H9 (cell line): ENCODE results near the gene ADAM17. TPM values are rescaled to one million over a fixed set of nuclear protein-coding genes. Genes with fewer than 3 reads are reported as not detected.

Experiments used
- DNase-seq: peaks from one replicate; pipeline ENCODE4 v3.0.0-alpha.2; 2017
- H2AFZ ChIP-seq: one replicate; pipeline ENCODE4 v1.6.1; 2013; ENCODE audit warnings: mild to moderate bottlenecking, low read length, control low read depth, moderate library complexity
- H2AK5ac ChIP-seq: 2 replicates; pipeline ENCODE4 v1.6.1; 2013; ENCODE audit warnings: low read length, control low read depth, mixed read lengths; ENCODE audit not compliant: insufficient read length
- H2BK120ac ChIP-seq: one replicate; pipeline ENCODE4 v1.6.1; 2013; ENCODE audit warnings: low read depth, mild to moderate bottlenecking, low read length, control low read depth, inconsistent platforms; ENCODE audit not compliant: poor library complexity, severe bottlenecking
- H2BK12ac ChIP-seq: 2 replicates; pipeline ENCODE4 v1.6.1; 2013; ENCODE audit warnings: low read length, control low read depth, mixed read lengths, low read depth; ENCODE audit not compliant: insufficient read length
- H2BK15ac ChIP-seq: 2 replicates; pipeline ENCODE4 v1.6.1; 2013; ENCODE audit warnings: low read depth, low read length, control low read depth
- H2BK20ac ChIP-seq: one replicate; pipeline ENCODE4 v1.6.1; 2013; ENCODE audit warnings: low read depth, mild to moderate bottlenecking, low read length, control low read depth, inconsistent platforms; ENCODE audit not compliant: poor library complexity, severe bottlenecking
- H2BK5ac ChIP-seq: 2 replicates; pipeline ENCODE4 v1.6.1; 2013; ENCODE audit warnings: low read length, control low read depth, mixed read lengths; ENCODE audit not compliant: insufficient read length
- H3K14ac ChIP-seq: 2 replicates; pipeline ENCODE4 v1.6.1; 2013; ENCODE audit warnings: low read length, control low read depth; ENCODE audit not compliant: insufficient read depth
- H3K18ac ChIP-seq: 2 replicates; pipeline ENCODE4 v1.6.1; 2013; ENCODE audit warnings: low read depth, mild to moderate bottlenecking, mixed read lengths, low read length, control low read depth; ENCODE audit not compliant: insufficient read length
- H3K23ac ChIP-seq: 2 replicates; pipeline ENCODE4 v1.6.1; 2013; ENCODE audit warnings: low read length, control low read depth, mixed read lengths, low read depth; ENCODE audit not compliant: insufficient read length
- H3K23me2 ChIP-seq: 2 replicates; pipeline ENCODE4 v1.6.1; 2013; ENCODE audit warnings: low read depth, mild to moderate bottlenecking, mixed read lengths, low read length, control low read depth; ENCODE audit not compliant: insufficient read length, poor library complexity, severe bottlenecking
- H3K27ac ChIP-seq: 2 replicates; pipeline ENCODE4 v1.5.1; 2013; ENCODE audit warnings: low read length, control low read depth, mixed read lengths, low read depth; ENCODE audit not compliant: insufficient read length
- H3K27me3 ChIP-seq: 2 replicates; pipeline ENCODE4 v1.6.1; 2013; ENCODE audit warnings: low read length, control low read depth, inconsistent platforms; ENCODE audit not compliant: insufficient read depth
- H3K4ac ChIP-seq: 2 replicates; pipeline ENCODE4 v1.6.1; 2013; ENCODE audit warnings: low read depth, mild to moderate bottlenecking, control low read depth, inconsistent platforms, low read length, moderate library complexity
- H3K4me1 ChIP-seq: 2 replicates; pipeline ENCODE4 v1.6.1; 2013; ENCODE audit warnings: low read length, control low read depth, inconsistent platforms; ENCODE audit not compliant: insufficient read depth
- H3K4me2 ChIP-seq: 2 replicates; pipeline ENCODE4 v1.6.1; 2013; ENCODE audit warnings: low read length, control low read depth, mixed read lengths; ENCODE audit not compliant: insufficient read length, insufficient read depth
- H3K56ac ChIP-seq: 2 replicates; pipeline ENCODE4 v1.6.1; 2013; ENCODE audit warnings: low read depth, mild to moderate bottlenecking, mixed read lengths, low read length, control low read depth; ENCODE audit not compliant: insufficient read length
- H3K79me1 ChIP-seq: 2 replicates; pipeline ENCODE4 v1.6.1; 2013; ENCODE audit warnings: low read depth, mild to moderate bottlenecking, moderate library complexity, low read length, control low read depth, inconsistent platforms; ENCODE audit not compliant: insufficient read depth, poor library complexity, severe bottlenecking
- H3K79me2 ChIP-seq: 2 replicates; pipeline ENCODE4 v1.6.1; 2013; ENCODE audit warnings: low read length, control low read depth, inconsistent platforms; ENCODE audit not compliant: insufficient read depth
- H3K9ac ChIP-seq: 2 replicates; pipeline ENCODE4 v1.6.1; 2013; ENCODE audit warnings: low read length, control low read depth, mixed read lengths; ENCODE audit not compliant: insufficient read length; ENCODE audit errors: extremely low read depth
- H3K9me3 ChIP-seq: one replicate; pipeline ENCODE4 v1.6.1; 2013; ENCODE audit warnings: low read depth, low read length, inconsistent platforms; ENCODE audit not compliant: control insufficient read depth
- H3T11ph ChIP-seq: one replicate; pipeline ENCODE4 v1.6.1; 2013; ENCODE audit warnings: mild to moderate bottlenecking, low read length, control low read depth, inconsistent platforms
- H4K20me1 ChIP-seq: one replicate; pipeline ENCODE4 v1.6.1; 2013; ENCODE audit not compliant: control insufficient read depth, insufficient read length, insufficient read depth
- H4K5ac ChIP-seq: 2 replicates; pipeline ENCODE4 v1.6.1; 2013; ENCODE audit warnings: low read depth, mild to moderate bottlenecking, mixed read lengths, low read length, control low read depth; ENCODE audit not compliant: insufficient read length
- H4K8ac ChIP-seq: replicated peaks from 2 replicates; pipeline ENCODE4 v1.6.1; 2013; ENCODE audit warnings: low read length, control low read depth, mixed read lengths, low read depth; ENCODE audit not compliant: insufficient read length
- H4K91ac ChIP-seq: 2 replicates; pipeline ENCODE4 v1.6.1; 2013; ENCODE audit warnings: low read depth, mild to moderate bottlenecking, moderate library complexity, mixed read lengths, low read length, control low read depth; ENCODE audit not compliant: insufficient read length
- H3K27ac Mint-ChIP-seq, 3 experiments: 2 replicates in 2 of 3; 3 replicates in 1 of 3; pipeline ENCODE4 v1.8.0; 2020 to 2021; ENCODE audit warnings: mixed read lengths in 3 of 3, mild to moderate bottlenecking in 1 of 3, moderate library complexity in 1 of 3
- H3K27me3 Mint-ChIP-seq: 2 replicates; pipeline ENCODE4 v1.8.0; 2021; ENCODE audit warnings: low read depth, mild to moderate bottlenecking, moderate library complexity, mixed read lengths
- H3K36me3 Mint-ChIP-seq, 3 experiments: 2 replicates in 2 of 3; 3 replicates in 1 of 3; pipeline ENCODE4 v1.8.0; 2020 to 2021; ENCODE audit warnings: low read depth in 3 of 3, mixed read lengths in 3 of 3; ENCODE audit not compliant: insufficient read depth in 1 of 3
- H3K4me1 Mint-ChIP-seq, 2 experiments: 2 replicates each; pipeline ENCODE4 v1.8.0; 2020; ENCODE audit warnings: mixed read lengths in 2 of 2
- H3K4me3 Mint-ChIP-seq, 2 experiments: 2 replicates in 1 of 2; 3 replicates in 1 of 2; pipeline ENCODE4 v1.8.0; 2020 to 2021; ENCODE audit warnings: mild to moderate bottlenecking in 2 of 2, mixed read lengths in 2 of 2, moderate library complexity in 1 of 2
- H3K9me3 Mint-ChIP-seq, 2 experiments: 2 replicates in 1 of 2; 3 replicates in 1 of 2; pipeline ENCODE4 v1.8.0; 2020; ENCODE audit warnings: mild to moderate bottlenecking in 2 of 2, mixed read lengths in 2 of 2, moderate library complexity in 1 of 2
- CTCF ChIP-seq: fragments of 200-600 bp; sonication (generic); conservative IDR thresholded peaks from 3 replicates; pipeline ENCODE4 v1.8.0; 2021; ENCODE audit warnings: antibody characterized with exemption, mild to moderate bottlenecking
- WGBS: extraction: QIAGEN DNeasy Blood & Tissue Kit; methylation state at CpG from one replicate; pipeline ENCODE4 v1.1.7; 2013; ENCODE audit warnings: missing lambda C conversion rate, low lambda C conversion rate, mixed read lengths; ENCODE audit not compliant: insufficient read length; ENCODE audit errors: extremely low coverage; 5-methylcytosine and 5-hydroxymethylcytosine counted together
- total RNA-seq: library from RNA; stranded (reverse); gene quantifications from 2 replicates; pipeline ENCODE4 v1.2.1, GENCODE V29; 2021

Gene ADAM17
- total RNA-seq, 1 experiment from 2014 or later: 26.3 TPM

- Histone ChIP-seq H4K8ac (no peak overlapping the region), H3K79me2 (no peaks in the 10 kb centered on the region), H3K23ac (no peak overlapping the region), H3K9me3 (no peaks in the 10 kb centered on the region), H3K56ac (peak overlapping the region; percentile 82), H3K23me2 (peaks cover 6% of the 10 kb centered on the region), H3K9ac (no peak overlapping the region), H3K27me3 (no peaks in the 10 kb centered on the region), H3K4ac (no peak overlapping the region), H3K4me2 (no peak overlapping the region), H3K14ac (no peak overlapping the region), H4K91ac (no peak overlapping the region), H3K18ac (no peak overlapping the region), H2BK15ac (no peak overlapping the region), H2AFZ (no peak overlapping the region), H3K4me1 (no peaks in the 10 kb centered on the region), H3T11ph (no peak overlapping the region), H2BK20ac (no peak overlapping the region), H4K5ac (no peak overlapping the region), H2BK120ac (no peak overlapping the region), H2AK5ac (no peak overlapping the region), H3K79me1 (no peaks in the 10 kb centered on the region), H2BK12ac (no peak overlapping the region), H4K20me1 (no peaks in the 10 kb centered on the region), H3K27ac (no peak overlapping the region), H2BK5ac (no peak overlapping the region)
- Mint-ChIP-seq H3K4me3 (no peak overlapping the region), H3K9me3 (no peaks in the 10 kb centered on the region), H3K27me3 (no peaks in the 10 kb centered on the region), H3K4me1 (peaks cover 15 to 22% of the 10 kb centered on the region in 2 experiments), H3K27ac (no peak overlapping the region), H3K36me3 (peaks cover 5 to 12% (median 6%) of the 10 kb centered on the region in 3 experiments; a peak in 5 of 7 replicates)
- no peak for DNase-seq
- no CpG with 5 or more reads among the region's 1 CpG for whole genome bisulfite sequencing
- TF ChIP-seq CTCF: no peak
Observed at GRCh38 chr2:9558948-9559381, 3.3 kb upstream of the ADAM17 start.
